Measurements from ENCODE around the gene ARHGAP35.
A peak's percentile ranks its signal among the peaks of the same experiment; 100 is the strongest.
"Not testable (repeated sequence)": the region's sequence is repeated elsewhere in the genome, so short reads cannot be mapped to it uniquely, and the experiment has no call there.

Gene ARHGAP35

DNA sequence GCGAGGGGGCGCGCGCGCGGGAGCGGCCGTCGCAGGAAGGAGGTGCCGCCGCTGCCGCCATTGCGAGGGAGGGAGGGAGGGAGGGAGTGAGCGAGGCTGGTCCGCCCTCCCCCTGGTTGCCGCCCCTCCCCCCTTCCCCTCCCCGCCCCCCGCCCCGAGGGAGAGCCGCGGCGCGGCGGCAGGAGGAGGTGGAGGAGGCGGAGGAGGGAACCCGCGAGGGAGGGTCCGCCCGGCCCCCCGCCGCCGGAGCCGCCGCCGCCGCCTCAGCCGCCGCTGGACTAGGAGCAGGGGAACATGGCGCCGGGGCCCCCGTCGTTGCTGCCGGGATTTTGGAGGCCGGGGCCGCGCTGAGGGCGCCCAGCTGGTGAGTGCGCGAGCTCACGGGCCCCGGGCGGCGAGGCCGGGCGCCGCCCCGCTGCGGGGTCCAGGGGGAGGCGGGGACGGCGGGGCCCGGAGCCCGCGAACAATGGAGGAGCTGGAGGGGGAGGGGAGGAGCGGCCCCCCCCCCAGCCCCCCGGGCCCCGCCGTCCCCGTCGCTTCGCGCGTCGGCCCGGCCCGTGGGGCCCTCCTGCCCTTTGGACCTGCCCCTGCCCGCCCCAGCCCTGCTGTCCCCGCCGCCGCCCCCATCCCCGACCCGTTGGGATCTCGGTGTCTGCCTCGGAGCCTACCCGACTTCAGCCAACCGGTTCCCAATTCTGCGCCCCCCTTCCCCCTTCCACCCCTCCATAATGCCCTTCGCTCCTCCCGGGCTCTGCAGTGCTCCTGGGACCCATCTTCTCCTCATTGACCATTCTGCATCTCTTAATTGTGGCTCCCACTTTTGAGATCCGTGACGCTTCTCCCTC lies at the start of gene ARHGAP35:
TSS of gene ARHGAP35 (plus strand) at position 152 of the 845 bp plus-strand sequence. CDS start 57,679 bp downstream, outside the sequence.
- DNase-seq (ENCODE audit: low read depth in 3 of 3), result peak in 1 of 3 donors; percentile 77

DNA sequence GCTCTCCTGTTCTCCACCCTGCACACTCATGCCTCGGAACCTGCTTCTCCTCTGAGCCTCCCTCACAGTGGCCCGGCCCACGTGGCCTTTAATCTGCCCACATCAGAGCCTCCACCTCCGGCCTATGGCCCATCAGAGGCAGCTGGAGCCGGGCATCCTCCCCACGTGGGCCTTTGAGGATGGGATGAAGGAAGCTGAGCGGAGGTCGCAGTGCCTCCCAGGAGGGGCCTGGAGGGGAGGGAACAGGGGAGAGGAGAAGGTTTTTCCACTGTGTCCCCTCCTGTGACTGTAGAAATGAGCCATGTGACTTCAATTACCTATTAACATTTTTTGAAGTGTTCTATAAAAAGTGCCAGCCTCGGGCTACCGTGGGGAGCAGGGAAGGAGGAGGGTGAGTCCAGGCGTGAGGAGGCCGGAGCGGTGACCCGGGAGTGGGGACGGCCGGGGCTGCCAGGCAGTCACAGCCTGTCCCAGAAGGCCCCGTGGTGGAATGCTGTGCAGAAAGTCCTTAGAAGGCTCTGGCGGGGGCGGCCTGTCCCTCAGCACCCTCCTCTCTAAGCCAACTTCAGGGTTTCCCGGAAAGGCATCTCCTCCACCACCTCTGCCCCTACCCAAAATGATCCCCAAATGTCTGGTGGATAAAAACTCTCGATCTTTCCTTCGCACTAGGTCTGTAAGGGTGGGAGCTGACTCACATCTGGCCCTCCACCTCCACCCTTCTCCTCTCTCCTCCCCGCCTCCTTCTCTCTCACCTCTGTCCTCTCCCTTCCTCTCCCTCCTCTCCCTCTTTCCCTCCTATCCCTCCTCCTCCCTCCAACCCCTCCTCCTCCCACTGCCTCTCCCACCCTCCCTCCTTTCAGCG lies 47.6 kb upstream of the ARHGAP35 start:
- DNase-seq (ENCODE audit: low read depth in 3 of 3), result no peak

DNA sequence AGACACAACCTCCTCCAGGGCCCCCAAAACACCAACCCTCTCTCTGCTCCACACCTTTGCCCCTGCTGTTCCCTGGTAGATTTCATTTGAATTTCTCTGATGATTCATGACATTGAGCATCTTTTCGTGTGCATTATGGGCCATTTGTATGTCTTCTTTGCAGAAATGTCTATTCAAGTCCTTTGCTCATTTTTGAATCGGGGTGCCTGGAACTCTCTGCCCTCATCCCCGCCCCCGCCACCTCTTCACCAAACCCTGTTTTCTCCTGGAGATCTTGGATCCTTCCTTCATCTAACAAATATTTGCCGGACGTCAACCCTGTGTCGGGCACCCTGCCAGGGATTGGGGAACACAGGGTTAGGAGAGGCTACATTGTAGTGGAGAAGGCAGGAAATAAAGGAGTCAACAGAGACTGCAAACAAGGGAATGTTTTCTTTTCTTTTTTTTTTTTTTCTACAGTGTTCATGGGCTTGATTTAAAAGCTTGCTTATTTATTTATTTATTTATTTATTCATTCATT lies 46.9 kb upstream of the ARHGAP35 start:
- no peak for DNase-seq (ENCODE audit: low read depth in 3 of 3)

DNA sequence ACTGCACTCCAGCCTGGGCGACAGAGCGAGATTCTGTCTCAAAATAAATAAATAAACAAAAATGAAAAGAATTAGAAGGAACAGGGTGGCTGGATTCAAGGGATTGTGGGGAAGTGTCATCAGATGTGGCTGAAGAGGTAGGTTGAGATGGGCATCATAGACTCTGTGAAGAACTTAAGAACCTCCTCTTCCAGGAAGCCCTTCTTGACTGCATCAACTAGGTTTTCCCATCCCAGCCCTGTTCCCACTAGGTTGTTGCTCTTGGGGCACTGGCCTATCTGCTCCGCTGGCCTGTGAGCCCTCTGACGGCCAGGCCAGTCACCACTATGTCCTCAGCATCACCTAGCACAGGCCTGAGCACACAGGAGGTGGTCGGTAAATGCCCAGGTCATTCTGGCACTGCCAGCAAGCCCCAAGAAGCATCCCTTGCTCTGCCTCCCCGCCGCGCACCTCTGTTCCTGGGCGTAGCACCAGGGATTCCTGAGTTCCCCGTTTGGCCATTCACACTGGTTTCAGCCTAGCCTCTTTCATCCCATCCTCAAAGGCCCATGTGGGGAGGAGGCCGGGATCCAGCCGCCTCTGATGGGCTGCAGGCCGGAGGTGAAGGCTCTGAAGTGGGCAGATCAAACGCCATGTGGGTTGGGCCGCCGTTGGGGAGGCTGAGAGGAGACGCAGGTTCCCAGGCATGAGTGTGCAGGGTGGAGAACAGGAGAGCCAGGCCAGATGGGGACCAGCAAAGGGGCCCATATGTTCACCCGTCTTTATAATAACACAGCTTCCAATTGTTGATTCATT lies 44.8 kb upstream of the ARHGAP35 start:
- no peak for DNase-seq (ENCODE audit: low read depth in 3 of 3)

DNA sequence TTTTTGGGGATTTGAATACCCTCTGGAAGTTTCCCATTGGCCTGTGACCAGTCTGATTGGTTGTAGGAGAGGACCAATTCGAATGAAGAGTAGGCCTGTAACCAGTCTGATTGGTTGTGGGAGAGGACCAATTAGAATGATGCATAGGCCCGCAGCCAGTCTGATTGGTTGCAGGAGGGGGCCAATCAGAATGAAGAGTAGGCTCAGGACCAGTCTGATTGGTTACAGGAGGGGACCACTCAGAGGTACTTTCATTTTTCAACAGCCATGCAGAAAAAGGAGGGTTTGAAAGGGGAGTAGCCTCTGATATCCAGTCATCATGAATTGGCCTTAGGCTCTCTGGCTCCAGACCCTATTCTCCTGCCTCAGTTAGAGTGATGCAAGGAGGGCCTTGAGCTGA lies 42.0 kb upstream of the ARHGAP35 start:
- peak in 1 of 3 donors; percentile 19 for DNase-seq (ENCODE audit: low read depth in 3 of 3)

DNA sequence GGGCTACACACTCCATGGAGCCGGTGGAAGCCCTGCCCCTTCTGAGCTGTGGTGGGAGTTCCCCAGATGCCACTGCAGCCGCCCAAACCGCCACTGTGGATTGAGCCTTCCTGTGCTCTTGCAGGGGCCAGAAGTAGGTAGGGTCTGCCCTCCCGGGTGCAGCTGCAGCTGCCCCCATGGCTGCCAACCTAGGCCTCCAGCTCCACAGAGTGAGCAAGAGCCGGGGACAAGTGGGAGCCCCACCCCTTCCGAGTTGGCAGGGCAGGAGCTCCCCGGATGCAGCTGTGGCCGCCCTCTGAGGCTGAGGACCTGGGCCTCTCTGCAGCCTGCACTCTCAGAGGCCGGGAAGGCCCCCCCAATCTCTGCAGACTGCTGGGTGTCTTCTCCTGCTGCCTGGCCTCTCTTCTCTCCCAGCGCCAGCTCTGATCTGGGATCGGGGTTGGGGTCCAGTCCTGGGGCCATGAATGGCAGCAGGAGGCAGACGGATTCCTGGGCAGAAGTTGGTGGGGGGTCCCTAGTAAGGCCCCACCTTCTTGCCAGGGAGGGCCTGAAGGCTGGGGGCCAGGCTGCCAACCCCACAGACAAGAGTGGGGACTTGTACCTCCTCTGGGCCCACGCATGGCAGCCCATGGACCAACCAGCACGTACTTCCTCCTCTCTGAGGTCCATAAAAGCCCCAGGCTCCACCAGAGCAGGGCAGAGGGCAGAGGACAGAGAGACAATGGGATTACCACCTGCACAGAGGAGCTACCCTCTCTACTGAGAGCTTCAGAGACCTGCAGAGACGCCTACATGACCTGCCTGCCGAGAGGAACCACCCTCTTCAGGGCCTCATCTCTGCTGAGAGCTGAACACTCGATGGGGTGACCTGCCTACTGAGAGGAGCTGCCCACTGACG lies 39.0 kb upstream of the ARHGAP35 start:
- DNase-seq (ENCODE audit: low read depth in 3 of 3), result peak; percentile 21 to 41 (median 35)

DNA sequence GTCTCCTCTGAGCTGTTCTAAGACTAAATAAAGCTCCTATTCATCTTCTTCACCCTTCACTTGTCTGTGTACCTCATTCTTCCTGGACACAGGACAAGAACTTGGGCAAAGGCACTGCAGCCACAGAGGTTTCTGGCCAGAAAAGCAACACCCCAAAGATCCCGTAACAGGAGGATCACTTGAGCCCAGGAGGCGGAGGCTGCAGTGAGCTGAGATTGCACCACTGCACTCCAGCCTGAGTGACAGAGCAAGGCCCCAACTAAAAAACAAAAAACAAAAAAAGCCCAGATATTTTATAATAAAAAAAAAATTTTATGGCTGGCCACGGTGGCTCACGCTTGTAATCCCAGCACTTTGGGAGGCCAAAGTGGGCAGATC lies 38.4 kb upstream of the ARHGAP35 start:
- DNase-seq (ENCODE audit: low read depth in 3 of 3), result not testable (repeated sequence)

DNA sequence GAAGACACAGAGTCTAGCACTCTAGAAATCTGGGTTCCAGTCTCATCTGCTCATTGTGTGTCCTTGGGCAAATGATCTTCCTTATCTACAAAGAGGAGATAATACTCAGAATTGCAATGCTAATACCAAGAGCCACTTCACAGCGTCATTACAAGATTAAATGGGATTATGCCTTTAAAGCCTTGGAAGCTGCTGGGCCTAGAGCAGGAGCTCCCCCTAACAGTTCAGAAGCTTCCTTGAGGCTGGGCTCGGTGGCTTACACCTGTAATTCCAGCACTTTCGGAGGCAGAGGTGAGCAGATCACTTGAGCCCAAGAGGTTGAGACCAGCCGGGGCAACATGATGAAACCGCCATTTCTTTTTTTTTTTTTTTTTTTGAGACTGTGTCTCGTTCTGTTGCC lies 37.7 kb upstream of the ARHGAP35 start:
- no peak for DNase-seq (ENCODE audit: low read depth in 3 of 3)

DNA sequence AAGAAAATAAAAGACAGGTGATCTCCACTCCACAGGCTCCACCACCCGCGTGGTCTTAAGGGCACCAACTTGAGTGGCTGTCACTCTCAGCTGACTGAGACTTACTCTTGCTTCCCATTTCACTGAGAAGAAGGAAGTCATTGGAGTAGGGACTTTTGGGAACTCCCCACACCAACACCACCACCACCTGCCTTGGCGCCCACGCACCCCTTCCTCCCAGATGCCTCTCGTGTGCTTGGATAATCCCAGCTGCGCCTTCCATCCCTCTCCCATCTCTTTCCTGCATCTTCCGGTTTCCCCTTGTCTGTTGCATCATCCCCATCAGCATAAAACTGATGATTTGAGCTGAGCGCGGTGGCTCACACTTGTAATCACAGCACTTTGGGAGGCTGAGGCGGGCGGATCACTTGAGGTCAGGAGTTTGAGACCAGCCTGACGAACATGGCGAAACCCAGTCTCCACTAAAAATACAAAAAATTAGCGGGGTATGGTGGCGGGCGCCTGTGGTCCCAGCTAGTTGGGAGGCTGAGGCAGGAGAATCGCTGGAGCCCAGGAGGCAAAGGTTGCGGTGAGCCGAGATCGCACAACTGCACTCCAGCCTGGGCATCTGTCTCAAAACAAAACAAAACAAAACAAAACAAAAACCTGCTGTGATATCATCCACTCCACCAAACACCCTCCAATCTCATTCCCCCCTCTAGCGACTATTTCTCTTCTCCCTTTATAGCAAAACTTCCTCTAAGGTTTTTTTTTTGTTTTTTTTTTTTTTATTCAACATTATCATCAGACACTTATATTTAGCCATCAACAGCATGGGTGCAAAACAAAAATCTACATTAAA lies 35.7 kb upstream of the ARHGAP35 start:
- DNase-seq (ENCODE audit: low read depth in 3 of 3), result no peak

DNA sequence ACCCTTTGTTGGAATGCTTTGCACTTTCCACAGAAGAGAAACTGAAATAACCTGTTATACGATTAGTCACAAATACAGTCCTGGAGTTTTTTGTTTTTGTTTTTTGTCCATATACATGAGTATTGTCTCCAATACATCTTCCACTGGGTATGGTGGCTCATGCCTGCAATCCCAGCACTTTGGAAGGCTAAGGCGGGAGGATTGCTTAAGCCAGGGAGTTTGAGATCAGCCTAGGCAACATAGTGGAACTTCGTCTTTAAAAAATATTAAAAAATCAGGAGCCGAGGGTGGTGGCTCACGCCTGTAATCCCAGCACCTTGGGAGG lies 35.1 kb upstream of the ARHGAP35 start:
- no peak for DNase-seq (ENCODE audit: low read depth in 3 of 3)

DNA sequence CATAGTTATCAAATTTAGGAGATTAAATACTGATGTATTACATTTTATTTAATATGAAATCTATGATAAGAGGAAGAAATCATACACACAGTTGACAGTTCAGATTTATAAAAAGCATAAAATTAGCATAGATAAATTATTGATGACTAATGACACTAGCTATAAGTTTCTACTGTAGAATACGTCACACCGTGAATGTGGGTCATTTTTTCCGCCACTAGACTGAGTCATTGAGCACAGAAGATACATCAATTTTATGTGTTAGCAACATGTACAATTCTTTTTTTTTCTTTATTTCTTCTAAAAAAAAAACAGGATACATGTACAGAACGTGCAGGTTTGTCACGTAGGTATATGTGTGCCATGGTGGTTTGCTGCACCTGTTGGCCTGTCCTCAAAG lies 32.3 kb upstream of the ARHGAP35 start:
- peak; percentile 31 to 54 (median 53) for DNase-seq (ENCODE audit: low read depth in 3 of 3)

DNA sequence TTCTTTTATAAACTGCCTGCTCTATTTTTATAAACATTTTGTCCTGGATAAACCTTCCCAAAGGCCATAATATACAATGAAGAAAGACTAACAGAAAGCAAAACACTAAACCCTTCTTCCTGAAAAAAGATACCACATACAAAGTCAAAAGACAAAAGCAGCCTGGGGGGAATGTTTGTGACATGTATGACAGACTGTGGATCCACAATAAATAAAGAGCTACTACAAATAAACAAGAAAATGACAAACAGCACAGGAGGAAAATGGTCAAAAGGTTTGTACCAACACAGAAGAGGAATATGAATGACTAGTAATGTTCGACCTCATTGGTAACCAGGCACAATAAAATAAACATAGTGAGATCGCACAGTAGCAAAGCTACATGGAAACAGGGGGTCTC lies 29.9 kb upstream of the ARHGAP35 start:
- DNase-seq (ENCODE audit: low read depth in 3 of 3), result no peak

DNA sequence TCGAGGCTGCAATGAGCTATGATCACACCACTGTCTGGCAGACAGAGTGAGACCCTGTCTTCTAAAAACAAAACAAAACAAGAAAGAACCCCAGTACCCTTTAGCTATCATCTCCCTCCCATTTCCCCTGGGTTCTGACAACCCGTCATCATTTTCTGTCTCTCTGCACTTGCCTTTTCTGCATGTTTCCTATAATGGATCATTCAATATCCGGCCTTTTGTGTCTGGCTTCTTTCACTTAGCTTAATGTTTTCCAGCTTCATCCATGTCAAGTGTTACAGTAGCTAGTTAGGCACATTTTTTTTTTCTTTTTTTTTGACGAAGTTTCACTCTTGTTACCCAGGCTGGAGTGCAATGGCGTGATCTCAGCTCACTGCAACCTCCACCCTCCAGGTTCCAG lies 26.7 kb upstream of the ARHGAP35 start:
- DNase-seq (ENCODE audit: low read depth in 3 of 3), result no peak

DNA sequence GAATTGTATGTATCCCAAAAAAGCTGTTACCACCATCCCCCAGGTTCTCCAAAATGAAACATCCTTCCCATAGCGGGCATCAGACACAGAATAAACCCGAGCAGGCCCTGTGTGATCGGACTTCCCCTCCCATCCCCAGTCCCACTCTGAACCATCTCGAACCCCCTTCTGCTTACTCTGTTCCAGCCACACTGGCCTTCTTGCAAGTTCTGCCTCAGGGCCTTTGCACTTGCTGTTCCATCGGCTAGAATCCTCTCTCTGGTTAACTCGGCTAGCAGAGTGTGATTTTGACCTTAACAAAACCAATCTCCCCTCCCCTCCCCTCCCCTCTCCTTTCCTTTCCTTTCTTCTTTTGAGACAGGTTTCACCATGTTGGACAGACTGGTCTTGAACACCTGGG lies 25.8 kb upstream of the ARHGAP35 start:
- no peak for DNase-seq (ENCODE audit: low read depth in 3 of 3)

DNA sequence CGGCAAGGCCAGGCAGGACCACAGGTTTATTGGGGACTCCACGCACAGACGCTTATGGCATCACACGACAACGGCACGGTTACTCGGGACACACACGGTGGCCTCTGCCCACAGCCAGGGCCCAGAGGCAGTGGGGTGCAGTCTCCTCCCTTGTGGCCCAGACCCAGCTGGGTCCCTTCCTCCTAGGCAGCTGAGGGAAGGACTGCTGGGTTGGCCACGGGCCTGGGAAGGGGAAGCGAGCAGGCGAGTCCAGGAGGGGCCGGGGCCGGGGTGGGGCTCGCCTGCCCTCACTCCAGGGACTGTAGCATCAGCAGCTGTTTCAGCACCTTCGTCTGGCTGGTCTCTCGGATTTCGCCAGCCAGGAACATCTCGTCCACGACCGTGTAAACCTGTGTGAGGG lies 22.6 kb upstream of the ARHGAP35 start:
- no peak for DNase-seq (ENCODE audit: low read depth in 3 of 3)

DNA sequence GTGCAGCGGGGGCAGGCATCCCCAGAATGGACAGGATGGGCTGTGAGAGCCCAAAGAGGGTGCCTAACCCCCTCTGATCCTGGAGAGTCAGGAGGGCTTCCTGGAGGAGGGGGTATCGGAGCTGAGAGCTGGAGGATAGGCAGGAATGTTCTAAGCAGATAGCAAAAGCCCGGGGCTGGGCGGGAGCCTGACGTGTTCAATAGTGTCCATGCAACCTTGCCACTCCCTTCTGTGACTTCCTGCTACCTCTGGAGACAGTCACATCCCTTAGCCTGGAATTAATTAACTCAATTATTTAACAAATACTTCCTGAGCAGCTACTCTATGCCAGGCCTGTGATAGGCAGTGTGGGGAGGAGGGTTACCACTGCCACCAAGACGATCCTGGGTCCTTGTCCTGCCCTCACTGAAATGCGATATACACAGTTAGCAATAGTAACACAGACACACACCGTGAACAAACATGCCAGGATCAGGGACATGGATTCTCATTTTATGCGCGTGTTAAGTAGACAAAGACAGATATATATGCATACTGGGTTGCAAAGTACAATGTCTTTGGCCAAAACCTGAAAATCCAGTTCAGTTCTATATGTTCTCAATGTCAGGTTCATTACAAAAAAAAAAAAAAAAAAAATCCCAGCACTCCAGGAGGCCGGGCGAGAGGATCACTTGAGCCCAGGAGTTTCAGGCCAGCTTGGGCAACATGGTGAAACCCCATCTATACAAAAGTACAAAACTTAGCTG lies 20.9 kb upstream of the ARHGAP35 start:
- DNase-seq (ENCODE audit: low read depth in 3 of 3), result no peak

DNA sequence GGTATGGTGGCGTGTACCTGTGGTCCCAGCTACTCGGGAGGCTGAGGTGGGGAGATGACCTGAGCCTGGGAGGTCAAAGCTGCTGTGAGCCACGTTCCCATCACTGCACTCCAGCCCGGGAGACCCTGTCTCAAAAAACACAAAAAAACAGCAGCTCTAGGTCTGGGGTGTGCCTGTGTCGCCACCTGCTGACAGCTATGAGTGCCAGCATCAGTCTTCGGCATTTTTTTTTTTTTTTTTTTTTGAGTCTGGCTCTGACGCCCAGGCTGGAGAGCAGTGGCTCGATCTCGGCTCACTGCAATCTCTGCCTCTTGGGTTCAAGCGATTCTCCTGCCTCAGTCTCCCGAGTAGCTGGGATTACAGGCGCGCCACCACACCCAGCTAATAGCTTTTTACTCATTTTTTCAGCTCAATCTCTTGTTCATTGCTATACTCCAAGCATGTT lies 20.3 kb upstream of the ARHGAP35 start:
- DNase-seq (ENCODE audit: low read depth in 3 of 3), result no peak

DNA sequence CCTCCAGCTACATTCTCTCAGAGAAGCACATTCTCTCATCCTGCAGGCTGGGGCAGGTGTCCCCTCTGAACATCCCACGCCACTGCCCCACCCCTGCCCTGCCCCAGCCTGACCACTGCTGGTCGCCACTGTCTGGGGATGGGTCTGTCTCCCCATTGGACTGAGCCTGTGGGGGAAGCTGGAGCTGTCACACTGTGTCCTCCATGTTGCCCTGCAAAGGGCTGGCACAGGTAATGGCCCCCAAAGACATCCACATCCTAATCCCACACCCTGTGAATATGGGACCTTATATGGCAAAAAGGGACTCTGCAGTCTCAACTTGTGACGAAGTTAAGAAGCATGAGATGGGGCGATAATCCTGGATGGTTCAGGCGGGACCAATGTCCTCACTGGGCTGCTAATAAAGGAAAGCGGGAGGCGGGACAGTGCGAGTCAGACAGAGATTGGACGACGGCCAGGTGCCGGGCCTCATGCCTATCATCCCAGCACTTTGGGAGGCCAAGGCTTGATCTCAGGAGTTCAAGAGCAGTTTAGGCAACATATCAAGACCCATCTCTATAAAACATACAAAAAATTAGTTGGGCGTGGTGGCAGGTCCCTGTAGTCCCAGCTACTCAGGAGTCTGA lies 19.2 kb upstream of the ARHGAP35 start:
- DNase-seq (ENCODE audit: low read depth in 3 of 3), result no peak

DNA sequence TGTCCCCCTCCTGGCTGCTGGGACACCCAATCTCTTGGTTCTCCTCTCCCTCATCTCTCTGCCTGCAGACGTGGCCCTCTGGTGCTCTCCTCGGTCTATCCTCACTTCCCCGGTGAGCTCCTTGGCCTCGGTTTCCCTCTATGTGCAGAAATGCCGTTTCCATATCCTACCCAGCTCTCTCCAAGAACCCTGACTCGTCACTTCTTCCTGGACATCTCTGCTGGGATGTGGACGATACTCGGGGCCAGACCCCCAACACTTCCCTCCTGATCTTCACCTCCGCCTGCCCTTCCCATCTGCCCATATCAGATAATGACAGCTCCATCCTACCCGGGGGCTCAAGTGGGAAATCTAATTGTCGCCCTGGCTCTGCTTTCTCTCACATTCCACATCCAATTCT lies 18.0 kb upstream of the ARHGAP35 start:
- DNase-seq (ENCODE audit: low read depth in 3 of 3), result no peak

Measured in stimulated activated CD4-positive, alpha-beta T cell treated with anti-CD3 and anti-CD28 coated beads, TNF-alpha, amount 100 ng/mL, for 48 hours (primary cell).